Heart left ventricle (tissue), 13 donors: Measurements from ENCODE around the gene PCP2.

Experiments used
- CTCF ChIP-seq, 12 donors: fragments of 200-600 bp; sonication (generic) in 4 of 12; IDR thresholded peaks; one replicate each; pipeline versions ENCODE4 v1.5.0 to v1.8.0; 2018 to 2022; ENCODE audit warnings: antibody characterized with exemption in 12 of 12, mild to moderate bottlenecking in 5 of 12
- POLR2A ChIP-seq, 2 donors: fragments of 450-650 bp; IDR thresholded peaks; one replicate each; pipeline ENCODE4 v1.6.1; 2017; ENCODE audit warnings: antibody characterized with exemption in 2 of 2, mild to moderate bottlenecking in 2 of 2, moderate library complexity in 2 of 2
- donor health status: ischemic (EF 13 %, LVEDD 7.1; RV severe dilation, severe dysfunction).
- donor health status: DM: no; HTN: yes; CAD: no.
- donor health status: DM: no; HTN: no; CAD: no.
- donor health status: ischemic (EF 25% LVEDD 6.9; RV normal size, moderate dysfunction).
- donor health status: ischemic (EF 25% LVEDD 5.7; RV mildly dilated, moderate dysfunction).
- donor health status: ischemic (EF 35%, LVEDD 5.7; RV mildly dilated, moderate dysfunction).
- donor health status: nonischemic (EF 11% LVEDD 7.7; RV severe dilation, severe dysfunction).
- donor health status: DM: yes; HTN: yes; CAD: no.
- donor health status: PGD.
- donor health status: ischemic (EF 29% LVEDD 5.4; RV normal size, mild dysfunction).
- donor health status: nonischemic (EF 23%, LVEDD 6.1; RV moderate dilation, normal function).

GRCh38 chr19:7637374-7638256, 4.1 kb upstream of the PCP2 start:
- TF ChIP-seq CTCF (IDR thresholded peaks at IDR 0.05): no peak
- TF ChIP-seq POLR2A (IDR thresholded peaks at IDR 0.05): no peak
